Kidney (tissue), 14 donors: ENCODE results near the gene EMSY. TPM values are rescaled to one million over a fixed set of nuclear protein-coding genes. Genes with fewer than 3 reads are reported as not detected.

ENCODE experiments used
- DNase-seq, 5 donors: peaks; one replicate each; pipeline ENCODE4 v3.0.0-alpha.2; 2013 to 2020
- FAIRE-seq: peaks from 2 replicates; lab custom pipeline; 2012; peaks lifted over from hg19 to GRCh38; lab: Jason Lieb, UNC
- H3K27ac ChIP-seq, 2 donors: one replicate each; pipeline ENCODE4 v1.7.0; 2013; ENCODE audit warnings: low read depth in 2 of 2, low read length in 2 of 2, inconsistent platforms in 1 of 2
- H3K27me3 ChIP-seq: one replicate; pipeline ENCODE4 v1.7.1; 2013; ENCODE audit warnings: low read length, inconsistent platforms; ENCODE audit not compliant: control insufficient read depth, insufficient read depth
- H3K36me3 ChIP-seq, 3 donors: one replicate each; pipeline versions ENCODE4 v1.7.0 to v1.7.1; 2013; ENCODE audit warnings: low read length in 3 of 3, control low read depth in 1 of 3, inconsistent platforms in 1 of 3; ENCODE audit not compliant: insufficient read depth in 3 of 3, control insufficient read depth in 2 of 3
- H3K4me1 ChIP-seq, 3 donors: one replicate each; pipeline versions ENCODE4 v1.7.0 to v1.7.1; 2013; ENCODE audit warnings: low read length in 3 of 3, inconsistent platforms in 1 of 3, low read depth in 1 of 3; ENCODE audit not compliant: control insufficient read depth in 2 of 3, insufficient read depth in 2 of 3
- H3K4me3 ChIP-seq, 3 donors: one replicate each; pipeline versions ENCODE4 v1.7.0 to v1.8.1; 2013; ENCODE audit warnings: low read length in 3 of 3, control low read depth in 1 of 3, inconsistent platforms in 1 of 3
- H3K9ac ChIP-seq, 3 donors: one replicate each; pipeline versions ENCODE4 v1.7.0 to v1.7.1; 2013; ENCODE audit warnings: low read length in 3 of 3, control low read depth in 1 of 3, inconsistent platforms in 1 of 3
- H3K9me3 ChIP-seq, 3 donors: one replicate each; pipeline versions ENCODE4 v1.7.0 to v1.7.1; 2013; ENCODE audit warnings: low read length in 3 of 3, control low read depth in 1 of 3, inconsistent platforms in 1 of 3; ENCODE audit not compliant: control insufficient read depth in 2 of 3, insufficient read depth in 1 of 3
- CTCF ChIP-seq: IDR thresholded peaks from 3 replicates; pipeline ENCODE4 v1.5.1; 2012; ENCODE audit warnings: mild to moderate bottlenecking, moderate library complexity, borderline replicate concordance; ENCODE audit not compliant: insufficient read depth; ENCODE audit errors: extremely low read depth
- intact Hi-C: fragments of 100-400 bp; cut with DNase I; formaldehyde crosslinking; loops from one replicate; pipeline ENCODE4 v1.11.1; 2022
- polyA plus RNA-seq: library from polyadenylated mRNA; stranded (reverse); fragments of 350-450 nt; fragmentation: Illumina TruSeq; extraction: RNeasy Lipid Tissue Mini Kit (QIAGEN cat#74804); gene quantifications from one replicate; pipeline ENCODE4 v1.2.3, GENCODE V29; 2014; ENCODE audit warnings: low read depth, low replicate concordance; ENCODE audit not compliant: insufficient read depth
- total RNA-seq: library from RNA; stranded (reverse); fragmentation: NEBNext Ultra II Directional; extraction: Animal tissue kit (Norgen Biotek cat#: 25700); gene quantifications from one replicate; pipeline ENCODE4 v1.2.1, GENCODE V29; 2021
- donor health status: control.
- donor health status: control.
- donor health status: control.
- donor health status: control.
- donor health status: control.
- donor health status: DM: yes; HTN: yes; CAD: no.
- donor health status: Normal renal cell carcinoma (clear cell type).

Gene EMSY
- total and polyA plus RNA-seq, 2 donors from 2014 or later, result 7.5 to 22.2 TPM

GRCh38 chr11:76574406-76574805, 129.6 kb downstream of the EMSY start:
- H3K27me3 ChIP-seq, result no peaks in the 10 kb centered on the region
- FAIRE-seq (no peak), DNase-seq (no peak)
- H3K9me3 ChIP-seq, result no peaks in the 10 kb centered on the region
- intact Hi-C loops, result no loop called here
- H3K36me3 ChIP-seq, result no peaks in the 10 kb centered on the region
- H3K9ac ChIP-seq, result no peak overlapping the region
- no peak for TF ChIP-seq CTCF
- H3K4me3 ChIP-seq, result no peak overlapping the region
- peaks cover 3 to 12% (median 10%) of the 10 kb centered on the region in 3 donors for H3K4me1 ChIP-seq
- no peak overlapping the region for H3K27ac ChIP-seq

DNA sequence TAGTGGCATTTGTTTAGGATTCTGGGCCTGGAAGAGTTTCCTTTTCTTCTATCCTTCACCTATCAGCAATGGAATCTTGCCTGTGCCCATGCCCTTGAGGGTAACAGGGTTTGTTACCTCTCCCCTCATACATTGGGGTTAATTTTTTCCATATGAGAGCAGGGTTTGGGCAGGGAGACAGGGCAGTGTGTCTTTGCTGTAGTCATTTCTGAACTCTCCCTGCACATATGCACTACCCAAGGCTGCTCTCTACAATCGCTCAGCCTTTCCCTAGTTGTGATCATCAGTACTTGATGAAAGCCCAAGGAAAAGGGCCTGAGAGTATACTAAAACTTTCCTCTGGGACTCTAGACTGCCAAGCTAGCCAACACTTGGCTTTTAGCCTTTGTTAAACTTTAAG, 130.1 kb downstream of the EMSY start:
- no peak for FAIRE-seq
- DNase-seq, result no peak
- Histone ChIP-seq H3K9me3 (no peaks in the 10 kb centered on the region), H3K9ac (no peak overlapping the region), H3K4me3 (no peak overlapping the region), H3K36me3 (no peaks in the 10 kb centered on the region), H3K4me1 (peaks cover 3 to 14% (median 10%) of the 10 kb centered on the region in 3 donors), H3K27ac (no peak overlapping the region), H3K27me3 (no peaks in the 10 kb centered on the region)
- intact Hi-C loops, result no loop called here
- no peak for TF ChIP-seq CTCF

GRCh38 chr11:76577226-76577920, 132.6 kb downstream of the EMSY start:
- H3K4me3 ChIP-seq, result no peak overlapping the region
- no peaks in the 10 kb centered on the region for H3K27me3 ChIP-seq
- DNase-seq (peak; percentile 81 to 92 (median 88)), FAIRE-seq (no peak)
- no peaks in the 10 kb centered on the region for H3K36me3 ChIP-seq
- peak overlapping the region in 1 of 3 donors; percentile 49 for H3K9ac ChIP-seq
- peaks cover 3 to 15% (median 13%) of the 10 kb centered on the region in 3 donors for H3K4me1 ChIP-seq
- no peak for TF ChIP-seq CTCF
- intact Hi-C loops, result no loop called here
- peak overlapping the region; percentile 88 to 94 for H3K27ac ChIP-seq
- no peaks in the 10 kb centered on the region for H3K9me3 ChIP-seq
